ENCODE data around the gene PRKAR1A.

PRKAR1A gene

DNA sequence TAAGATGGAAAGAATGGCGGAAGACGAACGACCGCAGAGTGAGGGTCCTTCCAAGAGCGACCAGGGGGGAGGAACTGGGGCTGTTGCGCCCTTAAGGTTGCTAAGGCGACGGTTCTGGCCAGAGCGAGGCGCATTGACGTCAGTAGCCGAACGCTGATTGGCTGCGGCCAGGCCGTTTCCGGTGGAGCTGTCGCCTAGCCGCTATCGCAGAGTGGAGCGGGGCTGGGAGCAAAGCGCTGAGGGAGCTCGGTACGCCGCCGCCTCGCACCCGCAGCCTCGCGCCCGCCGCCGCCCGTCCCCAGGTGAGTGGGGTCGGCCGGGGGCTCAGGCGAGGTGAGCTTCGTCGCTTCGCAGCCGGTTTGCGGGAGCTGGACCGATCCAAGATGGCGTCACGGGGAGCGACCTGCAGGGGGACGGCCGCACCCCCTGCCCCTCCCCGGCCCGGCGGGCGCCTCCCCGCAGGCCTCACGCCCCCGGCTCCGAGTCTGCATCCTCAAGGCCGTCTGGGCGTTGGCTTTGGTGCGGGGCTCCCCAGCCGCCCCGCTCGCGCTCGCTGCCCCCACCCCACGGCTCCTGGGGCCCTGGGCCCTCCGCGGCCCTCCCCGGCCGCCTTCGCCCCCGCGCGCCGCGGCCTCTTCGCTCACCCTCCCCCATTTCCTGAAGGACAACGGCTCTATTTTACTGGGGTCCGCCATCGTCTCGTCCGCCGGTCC lies at the start of gene PRKAR1A:
Gene PRKAR1A, plus strand, starts transcription at position 184 of the 713 bp plus-strand sequence. CDS start 2,970 bp downstream, outside the sequence.
- DNase-seq (ENCODE audit: low read depth, low spot score): peak; percentile 42
- no peaks in the 10 kb centered on the region for H3K9me3 ChIP-seq (ENCODE audit: low read depth, low read length)
- peaks cover 20% of the 10 kb centered on the region for H3K36me3 ChIP-seq (ENCODE audit: insufficient read depth, low read length)
- peak within 1 kb of the TSS; percentile 87 for H3K9ac ChIP-seq (ENCODE audit: insufficient read length)
- peak within 1 kb of the TSS; percentile 92 for H3K4me3 ChIP-seq
- H3K27ac ChIP-seq: no peak within 1 kb of the TSS
- TF ChIP-seq EZH2 (IDR thresholded peaks at IDR 0.05) (no peak), FOXP2 (optimal IDR thresholded peaks at IDR 0.05; ENCODE audit: control extremely low read depth, extremely low read length, insufficient read depth) (peak; percentile 29), POLR2AphosphoS5 (IDR thresholded peaks at IDR 0.05; ENCODE audit: borderline replicate concordance, low read depth, low read length) (peak; percentile 83)

- H3K36me3 ChIP-seq (ENCODE audit: insufficient read depth, low read length): no peaks in the 10 kb centered on the region
- H3K9ac ChIP-seq (ENCODE audit: insufficient read length): no peak overlapping the region
- TF ChIP-seq EZH2 (IDR thresholded peaks at IDR 0.05) (no peak), FOXP2 (optimal IDR thresholded peaks at IDR 0.05; ENCODE audit: control extremely low read depth, extremely low read length, insufficient read depth) (no peak), POLR2AphosphoS5 (IDR thresholded peaks at IDR 0.05; ENCODE audit: borderline replicate concordance, low read depth, low read length) (no peak)
- H3K9me3 ChIP-seq (ENCODE audit: low read depth, low read length): no peaks in the 10 kb centered on the region
- no peak overlapping the region for H3K27ac ChIP-seq
- H3K4me3 ChIP-seq: no peak overlapping the region
- no peak for DNase-seq (ENCODE audit: low read depth, low spot score)
Observed at GRCh38 chr17:68463211-68464019, 48.8 kb upstream of the PRKAR1A start.

DNA sequence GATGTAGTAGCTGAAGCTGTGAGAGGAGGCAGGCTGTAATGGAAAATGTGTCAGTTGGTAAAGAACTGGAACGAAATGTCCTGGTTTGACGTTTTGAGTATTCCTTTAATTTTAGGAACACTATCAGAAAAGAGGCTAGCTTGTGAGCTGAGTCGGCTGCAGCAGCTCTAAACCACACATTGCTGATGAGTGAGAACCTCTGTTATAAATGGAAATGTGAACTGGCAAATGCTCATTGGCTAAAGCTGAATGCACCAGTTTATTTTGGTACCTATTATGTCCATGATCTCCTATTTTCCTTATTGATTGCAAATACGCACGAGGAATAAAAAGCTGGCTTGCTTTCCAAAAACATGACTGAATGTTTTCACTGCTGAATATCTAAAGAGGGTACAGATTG lies 43.9 kb upstream of the PRKAR1A start:
- H3K9ac ChIP-seq (ENCODE audit: insufficient read length): no peak overlapping the region
- DNase-seq (ENCODE audit: low read depth, low spot score): no peak
- H3K27ac ChIP-seq: no peak overlapping the region
- no peak overlapping the region for H3K4me3 ChIP-seq
- H3K9me3 ChIP-seq (ENCODE audit: low read depth, low read length): no peaks in the 10 kb centered on the region
- H3K36me3 ChIP-seq (ENCODE audit: insufficient read depth, low read length): no peaks in the 10 kb centered on the region
- no peak for TF ChIP-seq EZH2 (IDR thresholded peaks at IDR 0.05)
- TF ChIP-seq POLR2AphosphoS5 (IDR thresholded peaks at IDR 0.05; ENCODE audit: borderline replicate concordance, low read depth, low read length): no peak
- TF ChIP-seq FOXP2 (optimal IDR thresholded peaks at IDR 0.05; ENCODE audit: control extremely low read depth, extremely low read length, insufficient read depth): no peak

DNA sequence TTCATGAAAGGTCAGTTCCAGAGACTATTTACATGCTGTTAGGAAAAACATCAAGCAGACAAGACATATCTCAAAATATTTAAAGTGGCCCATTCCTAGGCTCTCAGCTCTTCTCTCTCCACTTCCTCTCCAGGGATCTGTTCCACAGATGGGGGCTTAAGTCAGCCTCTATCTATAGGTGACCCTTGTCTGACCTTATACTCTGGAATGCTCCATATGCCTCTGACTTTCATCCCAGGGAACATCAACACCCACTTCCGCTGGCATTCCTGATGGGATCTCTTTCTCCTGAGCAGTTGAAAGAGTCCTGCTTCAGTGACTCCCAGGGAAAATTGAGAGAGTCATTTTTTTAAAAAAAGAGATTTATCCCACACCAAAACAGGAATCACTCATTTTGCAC lies 43.4 kb upstream of the PRKAR1A start:
- Histone ChIP-seq H3K4me3 (no peak overlapping the region), H3K27ac (no peak overlapping the region), H3K9me3 (ENCODE audit: low read depth, low read length) (no peaks in the 10 kb centered on the region), H3K36me3 (ENCODE audit: insufficient read depth, low read length) (no peaks in the 10 kb centered on the region), H3K9ac (ENCODE audit: insufficient read length) (no peak overlapping the region)
- TF ChIP-seq POLR2AphosphoS5 (IDR thresholded peaks at IDR 0.05; ENCODE audit: borderline replicate concordance, low read depth, low read length) (no peak), FOXP2 (optimal IDR thresholded peaks at IDR 0.05; ENCODE audit: control extremely low read depth, extremely low read length, insufficient read depth) (no peak), EZH2 (IDR thresholded peaks at IDR 0.05) (no peak)
- DNase-seq (ENCODE audit: low read depth, low spot score): no peak

GRCh38 chr17:68470961-68471360 lies 41.3 kb upstream of the PRKAR1A start:
- no peak for DNase-seq (ENCODE audit: low read depth, low spot score)
- no peaks in the 10 kb centered on the region for H3K36me3 ChIP-seq (ENCODE audit: insufficient read depth, low read length)
- no peaks in the 10 kb centered on the region for H3K9me3 ChIP-seq (ENCODE audit: low read depth, low read length)
- no peak overlapping the region for H3K9ac ChIP-seq (ENCODE audit: insufficient read length)
- H3K27ac ChIP-seq: no peak overlapping the region
- no peak overlapping the region for H3K4me3 ChIP-seq
- no peak for TF ChIP-seq EZH2 (IDR thresholded peaks at IDR 0.05)
- TF ChIP-seq POLR2AphosphoS5 (IDR thresholded peaks at IDR 0.05; ENCODE audit: borderline replicate concordance, low read depth, low read length): no peak
- TF ChIP-seq FOXP2 (optimal IDR thresholded peaks at IDR 0.05; ENCODE audit: control extremely low read depth, extremely low read length, insufficient read depth): no peak

DNA sequence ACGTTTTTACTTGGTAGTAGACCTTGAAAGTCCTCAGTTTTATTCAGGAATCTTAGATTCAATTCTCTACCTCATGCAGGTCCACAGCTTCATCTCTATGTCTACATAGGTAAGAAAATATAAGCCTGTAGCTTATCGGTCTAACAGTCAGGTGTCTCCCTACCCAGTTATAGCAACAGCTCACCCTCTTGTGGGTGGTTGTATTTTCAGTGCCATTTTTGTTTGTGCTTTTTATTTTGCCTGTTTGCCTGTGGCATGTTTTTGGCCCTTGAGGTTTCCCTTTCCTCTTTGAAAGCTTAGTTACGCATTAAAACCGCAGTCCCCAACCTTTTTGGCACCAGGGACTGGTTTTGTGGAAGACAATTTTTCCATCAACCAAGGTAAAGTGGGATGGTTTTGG lies 31.3 kb upstream of the PRKAR1A start:
- Histone ChIP-seq H3K9ac (ENCODE audit: insufficient read length) (no peak overlapping the region), H3K9me3 (ENCODE audit: low read depth, low read length) (no peaks in the 10 kb centered on the region), H3K36me3 (ENCODE audit: insufficient read depth, low read length) (no peaks in the 10 kb centered on the region), H3K4me3 (no peak overlapping the region), H3K27ac (no peak overlapping the region)
- TF ChIP-seq EZH2 (IDR thresholded peaks at IDR 0.05) (no peak), FOXP2 (optimal IDR thresholded peaks at IDR 0.05; ENCODE audit: control extremely low read depth, extremely low read length, insufficient read depth) (no peak), POLR2AphosphoS5 (IDR thresholded peaks at IDR 0.05; ENCODE audit: borderline replicate concordance, low read depth, low read length) (no peak)
- DNase-seq (ENCODE audit: low read depth, low spot score): no peak

GRCh38 chr17:68482576-68483041 lies 29.6 kb upstream of the PRKAR1A start:
- H3K36me3 ChIP-seq (ENCODE audit: insufficient read depth, low read length): no peaks in the 10 kb centered on the region
- no peak for DNase-seq (ENCODE audit: low read depth, low spot score)

GRCh38 chr17:68484458-68484857 lies 27.8 kb upstream of the PRKAR1A start:
- no peak overlapping the region for H3K9ac ChIP-seq (ENCODE audit: insufficient read length)
- TF ChIP-seq FOXP2 (optimal IDR thresholded peaks at IDR 0.05; ENCODE audit: control extremely low read depth, extremely low read length, insufficient read depth): no peak
- TF ChIP-seq POLR2AphosphoS5 (IDR thresholded peaks at IDR 0.05; ENCODE audit: borderline replicate concordance, low read depth, low read length): no peak
- TF ChIP-seq EZH2 (IDR thresholded peaks at IDR 0.05): no peak
- no peak overlapping the region for H3K4me3 ChIP-seq
- DNase-seq (ENCODE audit: low read depth, low spot score): no peak
- no peaks in the 10 kb centered on the region for H3K9me3 ChIP-seq (ENCODE audit: low read depth, low read length)
- no peaks in the 10 kb centered on the region for H3K36me3 ChIP-seq (ENCODE audit: insufficient read depth, low read length)
- H3K27ac ChIP-seq: no peak overlapping the region

More at GRCh38 chr17:68482576-68483041, 29.6 kb upstream of the PRKAR1A start:
- TF ChIP-seq FOXP2 (optimal IDR thresholded peaks at IDR 0.05; ENCODE audit: control extremely low read depth, extremely low read length, insufficient read depth) (no peak), POLR2AphosphoS5 (IDR thresholded peaks at IDR 0.05; ENCODE audit: borderline replicate concordance, low read depth, low read length) (no peak), EZH2 (IDR thresholded peaks at IDR 0.05) (no peak)
- Histone ChIP-seq H3K27ac (no peak overlapping the region), H3K9me3 (ENCODE audit: low read depth, low read length) (no peaks in the 10 kb centered on the region), H3K9ac (ENCODE audit: insufficient read length) (no peak overlapping the region), H3K4me3 (no peak overlapping the region)

All from SK-N-MC (cell line).